Hindlimb muscle (tissue), 1 donor: ENCODE data around the gene PIGK. TPM values are rescaled to one million over a fixed set of nuclear protein-coding genes. Genes with fewer than 3 reads are reported as not detected.
"Not testable (repeated sequence)": the region's sequence is repeated elsewhere in the genome, so short reads cannot be mapped to it uniquely, and the experiment has no call there.

Experiments
- DNase-seq: peaks from one replicate; pipeline ENCODE4 v3.0.0-alpha.2; 2013
- polyA plus RNA-seq: library from polyadenylated mRNA; unstranded; fragments of 120-200 nt; gene quantifications from one replicate; pipeline ENCODE4 v1.2.1, GENCODE V29; 2013; ENCODE audit not compliant: insufficient read length

Gene PIGK
- 21.8 TPM for polyA plus RNA-seq

- DNase-seq = peak; percentile 88
These were observed at the start of gene PIGK for GRCh38 chr1:77219166-77219887. Gene PIGK, minus strand, starts transcription at chr1:77219430. Its CDS starts 28 bp downstream, at chr1:77219402.

- no peak for DNase-seq
These were observed 47.8 kb upstream of the PIGK start for GRCh38 chr1:77267035-77267434.

GRCh38 chr1:77265180-77265579 is 46.0 kb upstream of the PIGK start:
- no peak for DNase-seq

GRCh38 chr1:77263708-77264107 is 44.5 kb upstream of the PIGK start:
- no peak for DNase-seq

GRCh38 chr1:77253211-77253610 is 34.0 kb upstream of the PIGK start:
- no peak for DNase-seq

- no peak for DNase-seq
These were observed 30.9 kb upstream of the PIGK start for GRCh38 chr1:77250126-77250525.

GRCh38 chr1:77245830-77246229 is 26.6 kb upstream of the PIGK start:
- no peak for DNase-seq

GRCh38 chr1:77239311-77239710 is 20.1 kb upstream of the PIGK start:
- DNase-seq = no peak

GRCh38 chr1:77238462-77238861 is 19.2 kb upstream of the PIGK start:
- DNase-seq = no peak

GRCh38 chr1:77234943-77235342 is 15.7 kb upstream of the PIGK start:
- no peak for DNase-seq

GRCh38 chr1:77234096-77234495 is 14.9 kb upstream of the PIGK start:
- DNase-seq = no peak

- no peak for DNase-seq
These were observed 13.6 kb upstream of the PIGK start for GRCh38 chr1:77232829-77233228.

- no peak for DNase-seq
These were observed 10.8 kb upstream of the PIGK start for GRCh38 chr1:77230051-77230450.

- DNase-seq = no peak
These were observed 9.6 kb upstream of the PIGK start for GRCh38 chr1:77228836-77229235.

GRCh38 chr1:77227381-77227780 is 8.2 kb upstream of the PIGK start:
- no peak for DNase-seq

GRCh38 chr1:77222496-77222895 is 3.3 kb upstream of the PIGK start:
- DNase-seq = no peak

GRCh38 chr1:77220687-77221463 is 1.6 kb upstream of the PIGK start:
- no peak for DNase-seq

- no peak for DNase-seq
These were observed 609 bp downstream of the PIGK start for GRCh38 chr1:77218477-77219165.

- DNase-seq = not testable (repeated sequence)
These were observed 15.2 kb downstream of the PIGK start for GRCh38 chr1:77204043-77204442.

GRCh38 chr1:77202751-77203150 is 16.5 kb downstream of the PIGK start:
- DNase-seq = no peak

- DNase-seq = no peak
These were observed 18.4 kb downstream of the PIGK start for GRCh38 chr1:77200806-77201205.

GRCh38 chr1:77200293-77200692 is 18.9 kb downstream of the PIGK start:
- no peak for DNase-seq

GRCh38 chr1:77197351-77197750 is 21.9 kb downstream of the PIGK start:
- no peak for DNase-seq
